ENCODE results near the gene THOC2. TPM values are rescaled to one million over a fixed set of nuclear protein-coding genes. Genes with fewer than 3 reads are reported as not detected.
A peak's percentile ranks its signal among the peaks of the same experiment; 100 is the strongest.
"Not testable (repeated sequence)": the region's sequence is repeated elsewhere in the genome, so short reads cannot be mapped to it uniquely, and the experiment has no call there.

The THOC2 gene
- total and polyA plus RNA-seq, 2 donors, result 77.4 to 82.1 TPM

GRCh38 chrX:123663720-123664119, 69.1 kb downstream of the THOC2 start:
- H3K36me3 ChIP-seq (ENCODE audit: control insufficient read depth in 2 of 2, insufficient read depth in 2 of 2, low read length in 1 of 2), result peaks cover 5 to 22% of the 10 kb centered on the region in 2 donors
- DNase-seq (ENCODE audit: low read depth in 6 of 9, low spot score in 9 of 9); H3K27ac ChIP-seq (ENCODE audit: low read depth in 1 of 2, low read length in 1 of 2); H3K9me3 ChIP-seq (ENCODE audit: control insufficient read depth in 2 of 2, insufficient read depth in 1 of 2, low read length in 1 of 2); H3K27me3 ChIP-seq (ENCODE audit: control insufficient read depth in 2 of 2, insufficient read depth in 1 of 2, low read length in 1 of 2); H3K4me1 ChIP-seq (ENCODE audit: control insufficient read depth in 2 of 2, insufficient read depth in 2 of 2, low read length in 2 of 2); H3K4me3 ChIP-seq (ENCODE audit: low read length in 2 of 2): not testable (repeated sequence)
- 99% methylated on average over 3 of the region's 3 CpGs for WGBS

- not testable (repeated sequence) for H3K27me3 ChIP-seq (ENCODE audit: control insufficient read depth in 2 of 2, insufficient read depth in 1 of 2, low read length in 1 of 2); H3K27ac ChIP-seq (ENCODE audit: low read depth in 1 of 2, low read length in 1 of 2); DNase-seq (ENCODE audit: low read depth in 6 of 9, low spot score in 9 of 9); H3K36me3 ChIP-seq (ENCODE audit: control insufficient read depth in 2 of 2, insufficient read depth in 2 of 2, low read length in 1 of 2); H3K4me3 ChIP-seq (ENCODE audit: low read length in 2 of 2); H3K9me3 ChIP-seq (ENCODE audit: control insufficient read depth in 2 of 2, insufficient read depth in 1 of 2, low read length in 1 of 2); H3K4me1 ChIP-seq (ENCODE audit: control insufficient read depth in 2 of 2, insufficient read depth in 2 of 2, low read length in 2 of 2)
- WGBS, result over 99% methylated on average over 9 of the region's 9 CpGs
Measured at GRCh38 chrX:123656507-123656906, 76.3 kb downstream of the THOC2 start.

- not testable (repeated sequence) for H3K9me3 ChIP-seq (ENCODE audit: control insufficient read depth in 2 of 2, insufficient read depth in 1 of 2, low read length in 1 of 2); H3K36me3 ChIP-seq (ENCODE audit: control insufficient read depth in 2 of 2, insufficient read depth in 2 of 2, low read length in 1 of 2); H3K4me1 ChIP-seq (ENCODE audit: control insufficient read depth in 2 of 2, insufficient read depth in 2 of 2, low read length in 2 of 2); H3K4me3 ChIP-seq (ENCODE audit: low read length in 2 of 2); H3K27me3 ChIP-seq (ENCODE audit: control insufficient read depth in 2 of 2, insufficient read depth in 1 of 2, low read length in 1 of 2); DNase-seq (ENCODE audit: low read depth in 6 of 9, low spot score in 9 of 9); H3K27ac ChIP-seq (ENCODE audit: low read depth in 1 of 2, low read length in 1 of 2)
- 89% methylated on average over 6 of the region's 6 CpGs for WGBS
Measured at GRCh38 chrX:123648811-123649181, 84.1 kb downstream of the THOC2 start.

GRCh38 chrX:123648028-123648810, 84.6 kb downstream of the THOC2 start:
- WGBS, result 92% methylated on average over 20 of the region's 20 CpGs
- peak in 3 of 9 donors; percentile 7 to 29 (median 9) for DNase-seq (ENCODE audit: low read depth in 6 of 9, low spot score in 9 of 9)

GRCh38 chrX:123647244-123647643, 85.6 kb downstream of the THOC2 start:
- no peak overlapping the region for H3K27ac ChIP-seq (ENCODE audit: low read depth in 1 of 2, low read length in 1 of 2)
- WGBS, result 98% methylated on average over 4 of the region's 4 CpGs
- no peak overlapping the region for H3K4me3 ChIP-seq (ENCODE audit: low read length in 2 of 2)
- H3K27me3 ChIP-seq (ENCODE audit: control insufficient read depth in 2 of 2, insufficient read depth in 1 of 2, low read length in 1 of 2), result no peaks in the 10 kb centered on the region
- peaks cover 0 to 5% of the 10 kb centered on the region in 2 donors for H3K36me3 ChIP-seq (ENCODE audit: control insufficient read depth in 2 of 2, insufficient read depth in 2 of 2, low read length in 1 of 2)
- DNase-seq (ENCODE audit: low read depth in 6 of 9, low spot score in 9 of 9), result no peak
- no peaks in the 10 kb centered on the region for H3K4me1 ChIP-seq (ENCODE audit: control insufficient read depth in 2 of 2, insufficient read depth in 2 of 2, low read length in 2 of 2)
- no peaks in the 10 kb centered on the region for H3K9me3 ChIP-seq (ENCODE audit: control insufficient read depth in 2 of 2, insufficient read depth in 1 of 2, low read length in 1 of 2)

More at GRCh38 chrX:123648028-123648810, 84.6 kb downstream of the THOC2 start:
- H3K36me3 ChIP-seq (ENCODE audit: control insufficient read depth in 2 of 2, insufficient read depth in 2 of 2, low read length in 1 of 2), result peaks cover 0 to 5% of the 10 kb centered on the region in 2 donors
- H3K4me3 ChIP-seq (ENCODE audit: low read length in 2 of 2), result no peak overlapping the region
- no peak overlapping the region for H3K27ac ChIP-seq (ENCODE audit: low read depth in 1 of 2, low read length in 1 of 2)
- no peaks in the 10 kb centered on the region for H3K4me1 ChIP-seq (ENCODE audit: control insufficient read depth in 2 of 2, insufficient read depth in 2 of 2, low read length in 2 of 2)
- H3K27me3 ChIP-seq (ENCODE audit: control insufficient read depth in 2 of 2, insufficient read depth in 1 of 2, low read length in 1 of 2), result no peaks in the 10 kb centered on the region
- H3K9me3 ChIP-seq (ENCODE audit: control insufficient read depth in 2 of 2, insufficient read depth in 1 of 2, low read length in 1 of 2), result no peaks in the 10 kb centered on the region

GRCh38 chrX:123629502-123629901, 103.3 kb downstream of the THOC2 start:
- WGBS, result over 99% methylated on average over 3 of the region's 3 CpGs
- Histone ChIP-seq H3K4me1 (ENCODE audit: control insufficient read depth in 2 of 2, insufficient read depth in 2 of 2, low read length in 2 of 2) (no peaks in the 10 kb centered on the region), H3K9me3 (ENCODE audit: control insufficient read depth in 2 of 2, insufficient read depth in 1 of 2, low read length in 1 of 2) (no peaks in the 10 kb centered on the region), H3K4me3 (ENCODE audit: low read length in 2 of 2) (no peak overlapping the region), H3K27me3 (ENCODE audit: control insufficient read depth in 2 of 2, insufficient read depth in 1 of 2, low read length in 1 of 2) (no peaks in the 10 kb centered on the region), H3K36me3 (ENCODE audit: control insufficient read depth in 2 of 2, insufficient read depth in 2 of 2, low read length in 1 of 2) (peaks cover 4 to 33% of the 10 kb centered on the region in 2 donors), H3K27ac (ENCODE audit: low read depth in 1 of 2, low read length in 1 of 2) (no peak overlapping the region)
- DNase-seq (ENCODE audit: low read depth in 6 of 9, low spot score in 9 of 9), result no peak

GRCh38 chrX:123626962-123627361, 105.9 kb downstream of the THOC2 start:
- no peak for DNase-seq (ENCODE audit: low read depth in 6 of 9, low spot score in 9 of 9)
- no peak overlapping the region for H3K27ac ChIP-seq (ENCODE audit: low read depth in 1 of 2, low read length in 1 of 2)

GRCh38 chrX:123625952-123626351, 106.9 kb downstream of the THOC2 start:
- Histone ChIP-seq H3K9me3 (ENCODE audit: control insufficient read depth in 2 of 2, insufficient read depth in 1 of 2, low read length in 1 of 2) (no peaks in the 10 kb centered on the region), H3K4me1 (ENCODE audit: control insufficient read depth in 2 of 2, insufficient read depth in 2 of 2, low read length in 2 of 2) (no peaks in the 10 kb centered on the region), H3K4me3 (ENCODE audit: low read length in 2 of 2) (no peak overlapping the region), H3K27me3 (ENCODE audit: control insufficient read depth in 2 of 2, insufficient read depth in 1 of 2, low read length in 1 of 2) (no peaks in the 10 kb centered on the region), H3K36me3 (ENCODE audit: control insufficient read depth in 2 of 2, insufficient read depth in 2 of 2, low read length in 1 of 2) (peaks cover 11 to 15% of the 10 kb centered on the region in 2 donors), H3K27ac (ENCODE audit: low read depth in 1 of 2, low read length in 1 of 2) (no peak overlapping the region)
- 94% methylated on average over 2 of the region's 2 CpGs for WGBS
- no peak for DNase-seq (ENCODE audit: low read depth in 6 of 9, low spot score in 9 of 9)

More at GRCh38 chrX:123626962-123627361, 105.9 kb downstream of the THOC2 start:
- Histone ChIP-seq H3K36me3 (ENCODE audit: control insufficient read depth in 2 of 2, insufficient read depth in 2 of 2, low read length in 1 of 2) (peaks cover 9 to 21% of the 10 kb centered on the region in 2 donors), H3K4me1 (ENCODE audit: control insufficient read depth in 2 of 2, insufficient read depth in 2 of 2, low read length in 2 of 2) (no peaks in the 10 kb centered on the region), H3K9me3 (ENCODE audit: control insufficient read depth in 2 of 2, insufficient read depth in 1 of 2, low read length in 1 of 2) (no peaks in the 10 kb centered on the region), H3K4me3 (ENCODE audit: low read length in 2 of 2) (no peak overlapping the region), H3K27me3 (ENCODE audit: control insufficient read depth in 2 of 2, insufficient read depth in 1 of 2, low read length in 1 of 2) (no peaks in the 10 kb centered on the region)

GRCh38 chrX:123625477-123625876, 107.4 kb downstream of the THOC2 start:
- no peak for DNase-seq (ENCODE audit: low read depth in 6 of 9, low spot score in 9 of 9)
- 100% methylated on average over 1 of the region's 1 CpG for WGBS
- Histone ChIP-seq H3K9me3 (ENCODE audit: control insufficient read depth in 2 of 2, insufficient read depth in 1 of 2, low read length in 1 of 2) (no peaks in the 10 kb centered on the region), H3K27ac (ENCODE audit: low read depth in 1 of 2, low read length in 1 of 2) (no peak overlapping the region), H3K36me3 (ENCODE audit: control insufficient read depth in 2 of 2, insufficient read depth in 2 of 2, low read length in 1 of 2) (peaks cover 11 to 14% of the 10 kb centered on the region in 2 donors), H3K27me3 (ENCODE audit: control insufficient read depth in 2 of 2, insufficient read depth in 1 of 2, low read length in 1 of 2) (no peaks in the 10 kb centered on the region), H3K4me3 (ENCODE audit: low read length in 2 of 2) (no peak overlapping the region), H3K4me1 (ENCODE audit: control insufficient read depth in 2 of 2, insufficient read depth in 2 of 2, low read length in 2 of 2) (no peaks in the 10 kb centered on the region)

All from thymus (tissue), 11 donors.